Chondrocyte (in vitro differentiated cells): ENCODE data around the gene OR6B1. TPM values are rescaled to one million over a fixed set of nuclear protein-coding genes. Genes with fewer than 3 reads are reported as not detected.

ENCODE experiments used
- DNase-seq: peaks from one replicate; pipeline ENCODE4 v3.0.0; 2021; ENCODE audit warnings: mixed read lengths, low spot score
- H3K27ac Mint-ChIP-seq: one replicate; pipeline ENCODE4 v1.8.0; 2021; ENCODE audit warnings: mild to moderate bottlenecking, moderate library complexity, mixed read lengths; ENCODE audit not compliant: unreplicated experiment
- H3K27me3 Mint-ChIP-seq: 2 replicates; pipeline ENCODE4 v1.8.0; 2021; ENCODE audit warnings: low read depth, mixed read lengths
- H3K36me3 Mint-ChIP-seq: 2 replicates; pipeline ENCODE4 v1.8.0; 2021; ENCODE audit warnings: low read depth, mixed read lengths
- H3K4me1 Mint-ChIP-seq: 2 replicates; pipeline ENCODE4 v1.8.0; 2021; ENCODE audit warnings: low read depth, mild to moderate bottlenecking, mixed read lengths
- H3K4me3 Mint-ChIP-seq: one replicate; pipeline ENCODE4 v1.8.0; 2021; ENCODE audit warnings: mild to moderate bottlenecking, moderate library complexity, mixed read lengths; ENCODE audit not compliant: unreplicated experiment
- H3K9me3 Mint-ChIP-seq: 2 replicates; pipeline ENCODE4 v1.8.0; 2021; ENCODE audit warnings: low read depth, mixed read lengths
- CTCF ChIP-seq: fragments of 200-600 bp; sonication (generic); IDR thresholded peaks from 2 replicates; pipeline ENCODE4 v1.5.0; 2021; ENCODE audit warnings: antibody characterized with exemption, mild to moderate bottlenecking, moderate library complexity
- total RNA-seq: library from RNA; stranded (reverse); gene quantifications from 3 replicates; pipeline ENCODE4 v1.2.1, GENCODE V29; 2021

OR6B1 gene
- total RNA-seq, 1 donor from 2014 or later, result not detected

DNA sequence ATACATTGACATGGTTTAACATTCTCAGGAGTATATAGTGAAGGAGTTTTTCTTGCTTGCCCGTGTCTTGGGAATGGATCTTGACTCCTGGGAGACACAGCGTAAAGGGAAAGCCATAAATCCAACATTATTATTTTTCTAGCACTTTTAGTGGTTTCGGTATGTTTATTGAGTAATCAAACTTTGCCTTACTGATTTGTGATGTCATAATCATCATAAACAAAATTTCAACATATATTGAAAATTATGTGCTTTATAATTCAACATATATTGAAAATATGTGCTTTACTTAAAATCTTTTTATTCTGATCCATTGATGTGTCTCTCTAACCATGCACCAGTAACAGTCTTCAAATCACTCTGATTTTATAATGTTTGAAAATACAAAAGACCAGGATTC, 28.4 kb downstream of the OR6B1 start:
- no peak for DNase-seq
- no peaks in the 10 kb centered on the region for H3K36me3 Mint-ChIP-seq
- H3K27ac Mint-ChIP-seq, result no peak overlapping the region
- H3K4me1 Mint-ChIP-seq, result no peaks in the 10 kb centered on the region
- TF ChIP-seq CTCF, result no peak
- no peaks in the 10 kb centered on the region for H3K9me3 Mint-ChIP-seq
- H3K4me3 Mint-ChIP-seq, result no peak overlapping the region
- peaks cover 25% of the 10 kb centered on the region for H3K27me3 Mint-ChIP-seq

- Mint-ChIP-seq H3K4me1 (peaks cover 5% of the 10 kb centered on the region), H3K9me3 (no peaks in the 10 kb centered on the region), H3K36me3 (no peaks in the 10 kb centered on the region), H3K27ac (no peak overlapping the region), H3K27me3 (peaks cover 34% of the 10 kb centered on the region), H3K4me3 (no peak overlapping the region)
- no peak for TF ChIP-seq CTCF
- DNase-seq, result no peak
These were observed 32.4 kb downstream of the OR6B1 start for GRCh38 chr7:144032516-144032915.

GRCh38 chr7:144032985-144033709, 33.0 kb downstream of the OR6B1 start:
- no peak for DNase-seq

GRCh38 chr7:144035385-144035784, 35.3 kb downstream of the OR6B1 start:
- Mint-ChIP-seq H3K9me3 (no peaks in the 10 kb centered on the region), H3K4me1 (peaks cover 5% of the 10 kb centered on the region), H3K27me3 (peaks cover 42% of the 10 kb centered on the region)

More at GRCh38 chr7:144032985-144033709, 33.0 kb downstream of the OR6B1 start:
- Mint-ChIP-seq H3K36me3 (no peaks in the 10 kb centered on the region), H3K4me3 (no peak overlapping the region), H3K27ac (no peak overlapping the region), H3K4me1 (peaks cover 5% of the 10 kb centered on the region), H3K9me3 (no peaks in the 10 kb centered on the region), H3K27me3 (peaks cover 34% of the 10 kb centered on the region)
- no peak for TF ChIP-seq CTCF

GRCh38 chr7:144036302-144036885, 36.3 kb downstream of the OR6B1 start:
- Mint-ChIP-seq H3K27ac (no peak overlapping the region), H3K27me3 (peaks cover 34% of the 10 kb centered on the region), H3K9me3 (no peaks in the 10 kb centered on the region), H3K36me3 (no peaks in the 10 kb centered on the region), H3K4me1 (peaks cover 5% of the 10 kb centered on the region), H3K4me3 (no peak overlapping the region)
- no peak for TF ChIP-seq CTCF
- DNase-seq, result no peak

More at GRCh38 chr7:144035385-144035784, 35.3 kb downstream of the OR6B1 start:
- Mint-ChIP-seq H3K4me3 (no peak overlapping the region), H3K36me3 (no peaks in the 10 kb centered on the region), H3K27ac (no peak overlapping the region)
- no peak for DNase-seq
- TF ChIP-seq CTCF, result no peak
